ENCODE data around the gene AKIRIN1. TPM values are rescaled to one million over a fixed set of nuclear protein-coding genes. Genes with fewer than 3 reads are reported as not detected.
"Not testable (repeated sequence)": the region's sequence is repeated elsewhere in the genome, so short reads cannot be mapped to it uniquely, and the experiment has no call there.

Gene AKIRIN1
- total RNA-seq, 1 donor from 2014 or later = 130 TPM

GRCh38 chr1:39016604-39017171, 25.6 kb downstream of the AKIRIN1 start:
- H3K4me2 ChIP-seq = no peak overlapping the region
- peak; percentile 22 for DNase-seq (ENCODE audit: low spot score)
- no peaks in the 10 kb centered on the region for H3K27me3 ChIP-seq
- H3K4me1 ChIP-seq = peaks cover 6% of the 10 kb centered on the region
- Mint-ChIP-seq H3K4me1 (peaks cover 10% of the 10 kb centered on the region), H3K4me3 (no peak overlapping the region), H3K27ac (peak overlapping the region; percentile 16), H3K9me3 (no peaks in the 10 kb centered on the region), H3K27me3 (ENCODE audit: insufficient read depth, low read depth) (no peaks in the 10 kb centered on the region), H3K36me3 (peaks cover 11% of the 10 kb centered on the region)
- no peaks in the 10 kb centered on the region for H3K9me3 ChIP-seq (ENCODE audit: low read depth)
- H4K20me1 ChIP-seq (ENCODE audit: low read depth) = no peaks in the 10 kb centered on the region
- H3K79me2 ChIP-seq (ENCODE audit: low read depth) = no peaks in the 10 kb centered on the region
- TF ChIP-seq EZH2phosphoT487 (IDR thresholded peaks at IDR 0.05) = no peak
- TF ChIP-seq CTCF (IDR thresholded peaks at IDR 0.05) = no peak
- no peak for TF ChIP-seq EZH2 (IDR thresholded peaks at IDR 0.05)
- H2AFZ ChIP-seq (replicated peaks) = peak overlapping the region; percentile 74
- H3F3A ChIP-seq (ENCODE audit: low read depth) = peaks cover 12% of the 10 kb centered on the region
- peaks cover 5% of the 10 kb centered on the region for H3K36me3 ChIP-seq
- no peak overlapping the region for H3K9ac ChIP-seq
- no peak overlapping the region for H3K4me3 ChIP-seq
- no peak overlapping the region for H3K27ac ChIP-seq

DNA sequence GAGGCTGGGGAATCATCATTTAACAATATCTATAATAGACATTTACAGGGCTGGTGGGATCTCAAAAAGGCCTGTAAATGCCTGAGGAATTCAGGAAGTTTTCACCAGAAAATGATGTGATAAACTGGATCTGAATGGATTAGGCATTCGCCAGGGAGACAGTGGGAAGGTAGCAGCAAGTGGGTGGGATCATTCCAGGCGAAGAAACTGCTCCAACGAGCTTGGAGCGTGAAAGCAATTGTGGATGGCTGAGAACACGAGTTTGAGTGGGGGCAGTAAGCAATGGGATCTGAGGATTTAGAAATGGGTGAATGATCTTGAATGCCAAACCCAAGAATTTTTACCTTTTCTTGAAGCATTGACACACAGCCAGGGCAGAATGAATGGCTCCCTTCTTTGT, 26.2 kb downstream of the AKIRIN1 start:
- H3K9me3 ChIP-seq (ENCODE audit: low read depth) = no peaks in the 10 kb centered on the region
- no peaks in the 10 kb centered on the region for H3K36me3 ChIP-seq
- H3K27me3 ChIP-seq = no peaks in the 10 kb centered on the region
- H3K9ac ChIP-seq = no peak overlapping the region
- no peak for TF ChIP-seq CTCF (IDR thresholded peaks at IDR 0.05)
- Mint-ChIP-seq H3K27ac (peak overlapping the region; percentile 16), H3K36me3 (peaks cover 5% of the 10 kb centered on the region), H3K4me1 (peaks cover 10% of the 10 kb centered on the region), H3K27me3 (ENCODE audit: insufficient read depth, low read depth) (no peaks in the 10 kb centered on the region), H3K4me3 (no peak overlapping the region), H3K9me3 (no peaks in the 10 kb centered on the region)
- no peaks in the 10 kb centered on the region for H3K79me2 ChIP-seq (ENCODE audit: low read depth)
- H4K20me1 ChIP-seq (ENCODE audit: low read depth) = no peaks in the 10 kb centered on the region
- H3K4me2 ChIP-seq = no peak overlapping the region
- peaks cover 6% of the 10 kb centered on the region for H3K4me1 ChIP-seq
- H2AFZ ChIP-seq (replicated peaks) = peak overlapping the region; percentile 74
- H3K27ac ChIP-seq = no peak overlapping the region
- H3K4me3 ChIP-seq = no peak overlapping the region
- no peak for DNase-seq (ENCODE audit: low spot score)
- peaks cover 12% of the 10 kb centered on the region for H3F3A ChIP-seq (ENCODE audit: low read depth)

- not testable (repeated sequence) for H2AFZ ChIP-seq (replicated peaks); H3K27me3 ChIP-seq; H3K9me3 ChIP-seq (ENCODE audit: low read depth); H3K4me3 ChIP-seq; DNase-seq (ENCODE audit: low spot score); H3K36me3 Mint-ChIP-seq; H3K27ac ChIP-seq; H3K4me3 Mint-ChIP-seq; H3K9me3 Mint-ChIP-seq; H3K4me1 ChIP-seq; H3K9ac ChIP-seq; H3K27me3 Mint-ChIP-seq (ENCODE audit: insufficient read depth, low read depth); H3K36me3 ChIP-seq; H4K20me1 ChIP-seq (ENCODE audit: low read depth); H3K79me2 ChIP-seq (ENCODE audit: low read depth); H3K27ac Mint-ChIP-seq; H3K4me2 ChIP-seq
- H3K4me1 Mint-ChIP-seq = peaks cover 14% of the 10 kb centered on the region
- peaks cover 14% of the 10 kb centered on the region for H3F3A ChIP-seq (ENCODE audit: low read depth)
Measured at GRCh38 chr1:39020494-39020893, 29.4 kb downstream of the AKIRIN1 start.

DNA sequence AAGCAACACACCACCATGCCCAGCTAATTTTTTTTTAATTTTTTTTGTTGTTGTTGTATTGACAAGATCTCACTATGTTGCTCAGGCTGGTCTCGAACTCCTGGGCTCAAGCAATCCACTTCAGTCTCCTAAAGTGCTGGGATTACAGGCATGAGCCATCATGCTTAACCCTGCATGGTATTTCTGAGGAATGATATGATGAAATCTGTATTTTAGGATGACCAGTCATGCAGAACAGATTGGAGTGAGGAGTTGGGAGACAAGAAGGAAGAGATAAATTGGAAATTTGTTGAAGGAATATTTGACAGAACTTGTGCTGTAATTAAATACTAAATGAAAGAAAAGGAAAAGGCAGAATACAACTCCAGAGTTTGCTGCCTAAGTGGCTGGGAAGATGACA, 30.4 kb downstream of the AKIRIN1 start:
- Histone ChIP-seq H3F3A (ENCODE audit: low read depth) (peaks cover 17% of the 10 kb centered on the region), H3K4me1 (peaks cover 10% of the 10 kb centered on the region), H4K20me1 (ENCODE audit: low read depth) (no peaks in the 10 kb centered on the region), H3K9me3 (ENCODE audit: low read depth) (no peaks in the 10 kb centered on the region), H3K27ac (no peak overlapping the region), H3K4me3 (no peak overlapping the region), H3K27me3 (no peaks in the 10 kb centered on the region), H3K79me2 (ENCODE audit: low read depth) (peaks cover 2% of the 10 kb centered on the region), H3K4me2 (no peak overlapping the region), H3K9ac (no peak overlapping the region), H3K36me3 (no peaks in the 10 kb centered on the region), H2AFZ (replicated peaks) (no peak overlapping the region)
- DNase-seq (ENCODE audit: low spot score) = no peak
- Mint-ChIP-seq H3K27me3 (ENCODE audit: insufficient read depth, low read depth) (no peaks in the 10 kb centered on the region), H3K4me1 (peaks cover 21% of the 10 kb centered on the region), H3K9me3 (no peaks in the 10 kb centered on the region), H3K27ac (no peak overlapping the region), H3K4me3 (no peak overlapping the region), H3K36me3 (no peaks in the 10 kb centered on the region)
- TF ChIP-seq EZH2 (IDR thresholded peaks at IDR 0.05) = no peak
- no peak for TF ChIP-seq CTCF (IDR thresholded peaks at IDR 0.05)
- no peak for TF ChIP-seq EZH2phosphoT487 (IDR thresholded peaks at IDR 0.05)

All from neural progenitor cell (in vitro differentiated cells).